DOHH2 (cell line): ENCODE data around the gene KRTDAP.

ENCODE experiments used
- H3F3A ChIP-seq: fragments of 200-600 bp; sonication (generic), shearing (Covaris generic); 2 replicates; pipeline ENCODE4 v1.6.0; 2016; ENCODE audit warnings: antibody characterized with exemption, mild to moderate bottlenecking; ENCODE audit not compliant: control insufficient read depth, insufficient read depth
- H3K27ac ChIP-seq: fragments of 200-600 bp; sonication (generic); 2 replicates; pipeline ENCODE4 v1.5.1; 2014; ENCODE audit warnings: low read depth, mild to moderate bottlenecking, low read length, moderate library complexity
- H3K27me3 ChIP-seq: fragments of 200-600 bp; sonication (generic); 2 replicates; pipeline ENCODE4 v1.6.1; 2014; ENCODE audit warnings: mild to moderate bottlenecking, low read length, mixed read lengths; ENCODE audit not compliant: control insufficient read depth
- H3K36me3 ChIP-seq: fragments of 200-600 bp; sonication (generic); 2 replicates; pipeline ENCODE4 v1.6.1; 2014; ENCODE audit warnings: mild to moderate bottlenecking, low read length, moderate library complexity, mixed read lengths; ENCODE audit not compliant: control insufficient read depth
- H3K4me1 ChIP-seq: fragments of 200-600 bp; sonication (generic); 2 replicates; pipeline ENCODE4 v1.6.1; 2014; ENCODE audit warnings: mild to moderate bottlenecking, low read length, mixed read lengths; ENCODE audit not compliant: control insufficient read depth
- H3K4me2 ChIP-seq: fragments of 200-600 bp; sonication (generic); 2 replicates; pipeline ENCODE4 v1.6.0; 2014; ENCODE audit warnings: mild to moderate bottlenecking, low read length, moderate library complexity
- H3K4me3 ChIP-seq: fragments of 200-600 bp; sonication (generic); 2 replicates; pipeline ENCODE4 v1.5.1; 2014; ENCODE audit warnings: mild to moderate bottlenecking, low read length, mixed read lengths
- H3K79me2 ChIP-seq: fragments of 200-600 bp; sonication (generic); 2 replicates; pipeline ENCODE4 v1.6.1; 2014; ENCODE audit warnings: mild to moderate bottlenecking, low read length, mixed read lengths; ENCODE audit not compliant: control insufficient read depth
- H3K9me2 ChIP-seq: fragments of 200-600 bp; sonication (generic); replicated peaks from 2 replicates; pipeline ENCODE4 v1.6.1; 2014; ENCODE audit warnings: mild to moderate bottlenecking, low read length, mixed read lengths; ENCODE audit not compliant: control insufficient read depth
- H3K9me3 ChIP-seq: fragments of 200-600 bp; sonication (generic); 2 replicates; pipeline ENCODE4 v1.6.1; 2014; ENCODE audit warnings: antibody characterized with exemption, low read length, mixed read lengths; ENCODE audit not compliant: control insufficient read depth, insufficient read depth
- H4K20me1 ChIP-seq: fragments of 200-600 bp; sonication (generic); 2 replicates; pipeline ENCODE4 v1.6.0; 2014; ENCODE audit warnings: low read depth, mild to moderate bottlenecking, antibody characterized with exemption, low read length, moderate library complexity; ENCODE audit not compliant: control insufficient read depth, insufficient read depth
- CTCF ChIP-seq: fragments of 200-600 bp; sonication (generic); IDR thresholded peaks from one replicate; pipeline ENCODE4 v1.5.1; 2014; ENCODE audit warnings: antibody characterized with exemption, mild to moderate bottlenecking, low read depth, low read length; ENCODE audit not compliant: poor library complexity, severe bottlenecking
- EZH2phosphoT487 ChIP-seq: fragments of 200-600 bp; sonication (generic); IDR thresholded peaks from 2 replicates; pipeline ENCODE4 v1.6.1; 2017; ENCODE audit warnings: borderline replicate concordance, mild to moderate bottlenecking, antibody characterized with exemption, low read length, moderate library complexity, mixed read lengths

Gene KRTDAP

GRCh38 chr19:35493971-35494370 lies 3.7 kb upstream of the KRTDAP start:
- H3K4me1 ChIP-seq: peaks cover 16% of the 10 kb centered on the region
- no peak overlapping the region for H3K4me3 ChIP-seq
- H3K27ac ChIP-seq: no peak overlapping the region
- peaks cover 29% of the 10 kb centered on the region for H3K27me3 ChIP-seq
- H3K36me3 ChIP-seq: peaks cover 1% of the 10 kb centered on the region; the same call in 1 of the 2 replicates
- H3K9me3 ChIP-seq: no peaks in the 10 kb centered on the region
- H4K20me1 ChIP-seq: no peaks in the 10 kb centered on the region
- no peak for TF ChIP-seq CTCF
- TF ChIP-seq EZH2phosphoT487: no peak
- H3K4me2 ChIP-seq: no peak overlapping the region
- H3K79me2 ChIP-seq: no peaks in the 10 kb centered on the region
- no peaks in the 10 kb centered on the region for H3F3A ChIP-seq
- no peaks in the 10 kb centered on the region for H3K9me2 ChIP-seq

- Histone ChIP-seq H3K4me2 (no peak overlapping the region), H3K9me3 (no peaks in the 10 kb centered on the region), H4K20me1 (no peaks in the 10 kb centered on the region), H3K36me3 (no peaks in the 10 kb centered on the region), H3K27ac (no peak overlapping the region), H3K4me3 (no peak overlapping the region), H3K27me3 (peaks cover 33% of the 10 kb centered on the region), H3F3A (no peaks in the 10 kb centered on the region), H3K4me1 (peaks cover 16% of the 10 kb centered on the region), H3K79me2 (no peaks in the 10 kb centered on the region), H3K9me2 (no peaks in the 10 kb centered on the region)
- TF ChIP-seq CTCF: no peak
- no peak for TF ChIP-seq EZH2phosphoT487
These were observed 1.6 kb upstream of the KRTDAP start for GRCh38 chr19:35491836-35492360.

- Histone ChIP-seq H3F3A (peaks cover 5% of the 10 kb centered on the region; the same call in 1 of the 2 replicates), H3K79me2 (no peaks in the 10 kb centered on the region), H3K9me3 (no peaks in the 10 kb centered on the region), H3K4me2 (no peak overlapping the region), H3K27me3 (peaks cover 29% of the 10 kb centered on the region), H3K36me3 (no peaks in the 10 kb centered on the region), H3K9me2 (no peaks in the 10 kb centered on the region), H3K4me1 (peaks cover 15% of the 10 kb centered on the region), H4K20me1 (no peaks in the 10 kb centered on the region), H3K4me3 (no peak overlapping the region), H3K27ac (no peak overlapping the region)
- TF ChIP-seq EZH2phosphoT487 (no peak), CTCF (no peak)
These were observed 1.6 kb downstream of the KRTDAP start for GRCh38 chr19:35488677-35489076.
